Stimulated activated CD4-positive, alpha-beta T cell treated with anti-CD3 and anti-CD28 coated beads, Interleukin-1b, Interleukin-23, amount 100 ng/mL, for 48 hours (primary cell): ENCODE data around the gene PYGO1.
"Not testable (repeated sequence)": the region's sequence is repeated elsewhere in the genome, so short reads cannot be mapped to it uniquely, and the experiment has no call there.

Source experiments
- DNase-seq: peaks from one replicate; pipeline ENCODE4 v3.0.0-alpha.2; 2020

Gene PYGO1, protein sequence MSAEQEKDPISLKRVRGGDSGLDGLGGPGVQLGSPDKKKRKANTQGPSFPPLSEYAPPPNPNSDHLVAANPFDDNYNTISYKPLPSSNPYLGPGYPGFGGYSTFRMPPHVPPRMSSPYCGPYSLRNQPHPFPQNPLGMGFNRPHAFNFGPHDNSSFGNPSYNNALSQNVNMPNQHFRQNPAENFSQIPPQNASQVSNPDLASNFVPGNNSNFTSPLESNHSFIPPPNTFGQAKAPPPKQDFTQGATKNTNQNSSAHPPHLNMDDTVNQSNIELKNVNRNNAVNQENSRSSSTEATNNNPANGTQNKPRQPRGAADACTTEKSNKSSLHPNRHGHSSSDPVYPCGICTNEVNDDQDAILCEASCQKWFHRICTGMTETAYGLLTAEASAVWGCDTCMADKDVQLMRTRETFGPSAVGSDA

DNA sequence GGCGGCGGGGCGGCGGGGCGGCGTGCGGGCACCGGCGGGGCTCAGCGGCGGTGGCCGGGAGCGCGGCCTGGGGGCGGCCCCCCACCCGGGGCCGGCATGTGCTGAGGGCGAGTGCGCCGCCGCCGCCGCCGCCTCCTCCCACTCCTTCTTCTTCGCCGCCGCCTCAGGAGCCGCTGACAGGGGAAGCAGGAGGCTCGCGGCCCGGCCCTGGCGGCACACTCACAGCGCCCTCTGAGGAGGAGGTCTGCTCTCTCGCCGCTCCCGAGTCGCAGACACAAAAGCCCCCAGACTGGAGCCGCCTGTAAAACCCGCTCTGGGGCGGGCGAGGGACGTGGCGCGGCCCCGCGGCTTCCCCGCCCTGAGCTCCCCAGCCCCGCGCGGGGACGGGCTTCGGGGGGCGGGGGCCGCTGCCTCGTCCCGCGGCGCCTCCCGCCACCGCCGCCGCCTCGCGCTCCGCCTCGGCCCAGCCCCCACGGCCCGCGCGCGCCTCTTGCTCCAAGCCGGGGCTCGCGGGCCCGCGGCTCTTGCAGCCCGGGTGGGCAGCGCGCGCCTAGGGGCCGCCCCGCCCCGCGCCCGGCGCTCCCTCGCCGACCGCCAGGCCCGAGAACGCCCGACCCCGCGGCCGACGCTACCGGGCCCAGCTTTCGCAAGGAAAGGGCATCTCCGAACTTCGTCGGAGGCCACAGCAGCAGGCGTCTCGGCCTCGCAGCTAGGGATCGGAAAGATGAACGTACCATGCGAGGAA is at the start of gene PYGO1:
Gene PYGO1, minus strand, starts transcription at position 276 of the 745 bp plus-strand sequence. CDS start 462 bp downstream, outside the sequence.
- peak; percentile 28 for DNase-seq

DNA sequence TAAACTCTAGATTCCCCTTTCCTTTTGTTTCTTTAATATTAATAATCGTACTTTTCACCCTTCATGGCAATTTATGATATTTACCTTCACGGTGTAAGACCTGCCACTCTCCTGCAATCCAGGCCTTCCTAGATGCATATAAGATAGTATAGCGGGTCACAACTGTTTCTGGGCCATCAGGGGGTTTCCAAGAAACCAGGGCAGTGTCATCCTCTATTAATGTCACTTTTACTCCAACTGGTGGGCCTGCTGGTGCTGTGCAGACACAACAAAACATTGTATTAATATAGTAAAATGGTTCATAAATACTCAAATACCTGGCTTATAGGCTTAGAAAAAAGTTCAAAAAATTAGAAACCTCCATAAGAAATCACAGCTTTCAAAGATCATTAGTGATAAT is 48.9 kb upstream of the PYGO1 start:
- no peak for DNase-seq

DNA sequence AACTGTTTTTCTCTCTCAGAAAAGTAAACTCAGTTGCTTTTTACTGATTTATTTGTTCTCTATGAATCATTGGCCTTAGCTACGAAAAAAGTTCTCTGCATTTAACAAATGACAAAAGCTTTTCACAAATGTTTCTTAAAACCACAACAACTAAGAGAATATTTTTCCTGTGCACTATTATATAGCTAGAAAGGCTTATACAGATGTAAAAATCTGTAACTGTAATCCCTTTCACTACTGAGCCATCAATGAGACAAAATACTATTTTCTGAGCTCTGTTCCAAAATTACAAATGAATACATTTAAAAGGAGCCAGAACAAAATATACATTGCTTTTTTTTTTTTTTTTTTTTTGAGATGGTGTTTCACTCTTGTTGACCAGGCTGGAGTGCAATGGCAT is 45.6 kb upstream of the PYGO1 start:
- no peak for DNase-seq

DNA sequence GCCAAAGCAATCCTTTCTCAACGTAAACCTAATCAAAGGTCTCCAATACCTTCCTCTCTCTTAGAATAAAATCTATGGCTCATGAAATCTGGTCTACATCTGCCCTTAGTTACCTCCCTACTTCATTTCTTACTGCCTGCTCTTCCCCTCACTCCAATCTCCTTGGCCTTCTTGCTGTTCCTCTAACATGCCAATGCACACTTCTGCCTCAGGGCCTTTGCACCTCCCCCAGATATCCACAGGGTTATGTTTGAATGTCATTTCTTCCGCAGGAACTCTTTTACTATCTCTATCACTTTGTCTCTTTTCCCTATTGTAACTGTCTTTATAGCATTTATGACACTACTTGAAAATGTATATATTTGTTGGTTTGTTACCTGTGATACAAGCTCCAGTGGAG is 44.3 kb upstream of the PYGO1 start:
- DNase-seq, result no peak

DNA sequence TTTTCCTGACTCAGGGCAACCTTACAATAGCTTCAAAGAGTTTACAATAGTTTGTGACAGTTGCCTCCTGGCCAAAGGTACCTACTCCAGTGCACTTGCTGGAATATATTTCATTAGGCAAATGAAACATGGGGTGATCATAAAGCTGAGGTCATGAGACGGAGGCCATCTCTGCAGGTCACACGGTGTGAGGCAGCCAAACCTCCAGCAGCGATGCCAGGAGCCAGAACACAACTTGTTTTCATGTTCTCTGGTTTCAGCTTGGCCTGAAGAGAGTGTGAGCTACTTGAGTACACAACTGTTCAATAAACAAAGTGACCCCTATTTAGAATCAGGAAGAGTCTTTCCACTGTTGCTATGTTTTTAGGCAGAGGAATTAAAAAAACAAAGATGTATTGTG is 42.7 kb upstream of the PYGO1 start:
- DNase-seq, result no peak

DNA sequence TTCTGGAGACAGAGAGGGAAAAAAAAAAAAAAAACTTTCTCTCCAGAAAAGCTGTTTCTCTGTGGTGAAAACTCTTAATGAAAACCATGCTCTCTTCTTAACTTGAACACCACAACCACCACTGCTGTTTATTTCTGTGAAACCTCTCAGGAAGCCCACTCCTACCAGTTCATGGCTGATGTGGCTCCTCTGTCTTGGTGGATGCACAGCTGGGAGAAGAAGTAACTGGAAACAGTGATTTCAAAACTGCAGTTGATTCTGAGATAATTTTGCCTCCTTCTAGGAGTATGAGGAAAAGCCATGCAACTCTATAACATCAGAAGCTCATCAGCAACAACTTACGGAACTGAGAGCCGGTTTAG is 40.2 kb upstream of the PYGO1 start:
- DNase-seq, result no peak

DNA sequence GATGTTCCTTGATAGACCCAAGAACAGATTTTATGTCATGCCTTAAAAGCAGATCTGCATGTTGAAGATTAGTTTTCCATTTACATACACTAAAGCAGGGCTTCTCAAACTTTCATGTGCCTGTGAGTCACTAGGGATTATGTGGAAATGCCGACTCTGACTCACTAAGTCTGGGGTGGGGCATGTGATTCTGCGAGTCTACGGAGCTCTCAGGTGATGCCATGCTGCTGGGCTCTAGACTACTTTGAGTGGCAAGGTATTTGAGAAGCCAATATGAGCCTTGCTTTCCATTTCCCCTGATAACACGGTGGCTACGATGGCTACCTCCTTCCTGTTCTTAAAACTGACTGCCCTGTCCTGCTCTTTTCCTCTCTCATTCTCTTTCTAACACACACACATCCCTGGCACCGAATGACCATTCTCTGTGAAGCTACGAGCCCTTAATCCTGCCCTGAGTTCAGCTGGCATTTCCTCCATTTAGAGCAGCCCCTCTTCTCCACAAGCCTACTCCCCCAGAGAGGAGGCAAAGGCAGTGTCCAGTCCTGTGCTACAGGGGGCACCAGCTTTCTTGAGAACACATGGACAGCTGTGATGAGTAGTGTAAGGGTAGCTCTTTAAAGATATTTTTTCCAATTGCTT is 39.7 kb upstream of the PYGO1 start:
- DNase-seq, result no peak

DNA sequence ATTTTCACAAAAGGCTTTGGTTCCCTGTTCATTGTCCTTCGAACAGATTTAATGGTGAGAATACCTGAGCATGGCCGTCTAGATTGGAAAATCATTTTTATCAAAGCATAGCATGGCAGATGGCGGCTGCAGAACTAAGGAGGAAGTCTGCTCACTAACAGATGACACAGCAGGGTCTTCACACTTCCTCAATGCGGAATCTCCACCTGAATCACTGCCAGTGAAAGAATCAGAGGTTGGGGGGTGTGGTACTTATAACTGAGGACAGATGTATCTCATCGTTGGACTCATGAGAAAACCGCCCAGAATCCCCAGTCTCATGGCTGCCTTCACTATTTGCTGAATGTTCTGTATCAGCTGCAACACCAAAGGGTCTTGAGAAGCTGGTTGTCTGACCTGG is 31.6 kb upstream of the PYGO1 start:
- DNase-seq, result no peak

DNA sequence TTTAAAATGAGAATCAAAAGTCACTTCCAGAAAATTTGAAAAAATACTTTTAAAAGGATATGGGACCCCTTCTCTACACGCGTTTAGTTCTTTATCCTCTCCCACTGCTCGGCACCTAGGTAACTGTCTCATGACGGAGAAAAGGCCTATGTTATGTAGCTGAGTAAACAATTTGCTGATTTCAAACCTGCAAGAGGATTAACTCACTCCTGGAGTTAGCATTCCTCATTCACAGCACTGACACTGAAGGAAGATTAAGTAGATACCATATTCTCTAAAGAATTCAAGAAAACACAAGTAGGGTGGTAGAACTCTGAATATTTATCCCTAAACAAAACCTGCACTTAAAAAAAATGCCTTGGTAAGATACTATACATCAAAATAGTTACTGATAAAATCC is 30.2 kb upstream of the PYGO1 start:
- DNase-seq, result no peak

DNA sequence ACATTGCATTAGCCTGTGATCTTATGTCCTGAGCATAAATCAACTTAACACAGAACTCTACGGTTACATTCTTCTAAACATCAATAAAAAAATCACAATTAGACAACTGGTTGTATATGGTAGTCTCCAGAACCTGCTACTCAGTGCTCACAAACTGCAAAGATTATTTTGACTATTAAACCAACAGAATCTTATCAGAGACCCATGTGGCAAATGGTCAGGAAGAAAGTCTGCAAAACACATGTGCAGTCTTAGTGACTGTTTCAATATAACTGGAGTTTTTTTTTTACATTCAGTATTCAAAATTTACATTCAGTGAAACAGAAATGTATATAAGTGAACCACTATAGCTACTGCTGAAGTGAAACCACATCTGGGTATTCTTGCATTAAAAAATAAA is 27.3 kb upstream of the PYGO1 start:
- no peak for DNase-seq

DNA sequence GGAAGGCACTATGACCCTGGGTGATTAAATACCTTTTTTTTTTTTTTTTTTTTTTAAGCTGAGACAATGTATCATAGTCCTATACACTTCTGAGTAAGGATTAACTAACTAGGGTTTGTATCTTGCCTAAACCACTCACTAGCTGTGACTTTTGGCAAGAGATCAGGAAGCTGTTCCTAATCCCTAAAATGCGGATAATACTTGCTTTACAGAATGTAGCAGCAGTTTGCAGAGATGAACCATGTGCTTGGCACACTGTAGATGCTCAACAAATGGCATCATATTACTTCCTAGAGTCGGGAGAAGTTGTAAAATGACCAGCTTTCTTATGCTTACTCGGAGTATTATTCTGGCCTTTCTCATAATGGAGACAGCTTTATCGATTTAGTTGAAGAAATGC is 25.6 kb upstream of the PYGO1 start:
- DNase-seq, result no peak

DNA sequence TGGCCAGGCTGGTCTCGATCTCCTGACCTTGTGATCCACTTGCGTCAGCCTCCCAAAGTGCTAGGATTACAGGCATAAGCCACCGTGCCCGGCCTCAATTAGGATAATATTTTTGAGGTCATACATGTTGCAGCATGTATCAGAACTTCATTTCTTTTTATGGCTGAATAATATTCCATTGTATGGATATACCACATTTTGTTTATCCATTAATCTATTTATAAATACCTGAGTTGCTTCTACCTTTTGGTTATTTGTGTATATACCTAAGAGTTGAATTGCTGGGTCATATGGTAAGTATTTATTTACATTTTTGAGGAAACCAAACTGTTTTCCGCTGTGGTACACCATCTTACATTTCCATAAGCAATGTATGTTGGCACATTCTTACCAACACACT is 18.1 kb upstream of the PYGO1 start:
- no peak for DNase-seq

DNA sequence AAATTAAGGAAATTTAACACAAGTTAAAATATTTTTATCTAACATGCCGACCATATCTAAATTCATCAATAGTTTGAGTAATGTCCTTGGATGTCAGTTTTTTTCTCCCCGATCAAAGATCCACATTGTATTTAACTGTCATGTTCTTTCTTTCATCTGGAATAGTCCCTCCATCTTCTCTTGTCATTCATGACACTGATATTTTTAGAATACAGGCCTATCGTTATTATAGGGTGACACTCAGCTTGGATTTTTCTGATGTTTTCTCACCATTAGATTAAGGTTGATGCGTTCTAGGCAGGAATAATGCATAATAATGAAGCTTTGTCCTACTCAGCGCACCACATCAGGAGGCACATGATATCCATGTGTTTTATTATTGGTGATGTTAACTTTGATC is 13.2 kb upstream of the PYGO1 start:
- DNase-seq, result no peak

DNA sequence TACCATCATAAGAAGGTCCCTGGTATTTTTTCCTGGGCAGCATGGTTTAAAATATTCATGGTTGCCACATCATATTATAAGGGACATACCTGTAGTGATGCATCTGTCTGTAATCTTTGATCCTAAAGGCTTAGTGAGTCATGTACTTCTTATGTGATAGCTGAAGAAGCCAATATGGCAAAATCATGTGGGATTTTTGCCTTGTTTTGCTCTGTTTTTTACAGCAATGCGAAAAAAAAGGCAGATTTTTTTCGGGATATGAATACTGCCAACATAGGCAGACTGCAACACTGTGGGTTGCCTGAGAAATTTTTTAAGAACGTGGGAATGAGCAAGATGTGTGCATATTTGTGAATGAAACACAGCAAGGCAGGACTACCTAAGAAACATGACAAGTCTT is 11.3 kb upstream of the PYGO1 start:
- no peak for DNase-seq

DNA sequence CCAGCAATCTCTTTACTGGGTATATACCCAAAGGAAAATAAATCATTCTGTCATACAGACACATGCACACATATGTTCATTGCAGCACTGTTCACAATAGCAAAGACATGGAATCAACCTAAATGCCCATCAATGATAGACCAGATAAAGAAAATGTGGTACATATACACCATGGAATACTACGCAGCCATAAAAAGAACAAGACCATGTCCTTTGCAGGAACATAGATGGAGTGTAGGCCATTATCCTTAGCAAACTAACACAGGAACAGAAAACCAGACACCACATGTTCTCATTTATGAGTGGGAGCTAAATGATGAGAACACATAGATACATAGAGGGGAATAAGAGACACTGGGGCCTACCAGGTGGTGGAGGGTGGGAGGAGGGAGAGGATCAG is 4.9 kb upstream of the PYGO1 start:
- not testable (repeated sequence) for DNase-seq

DNA sequence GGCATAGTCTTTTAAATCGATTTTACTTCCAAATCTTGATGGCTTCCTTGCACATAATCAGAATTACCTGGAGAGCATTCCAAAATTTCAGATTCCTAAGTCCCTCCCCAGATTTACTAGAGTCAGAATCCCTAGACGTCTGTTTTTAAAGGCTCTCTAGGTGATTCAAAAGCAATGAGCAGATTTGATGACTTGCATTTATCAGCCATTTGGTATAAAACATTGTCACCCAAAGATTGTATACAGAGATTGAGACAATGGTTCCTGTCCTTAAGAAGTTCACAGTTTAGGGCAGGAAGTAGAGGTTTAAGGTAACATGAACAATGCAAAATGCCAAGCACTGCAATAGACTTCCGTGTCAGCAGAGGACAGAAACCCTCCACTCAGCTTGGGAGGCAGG is 2.6 kb upstream of the PYGO1 start:
- DNase-seq, result no peak

DNA sequence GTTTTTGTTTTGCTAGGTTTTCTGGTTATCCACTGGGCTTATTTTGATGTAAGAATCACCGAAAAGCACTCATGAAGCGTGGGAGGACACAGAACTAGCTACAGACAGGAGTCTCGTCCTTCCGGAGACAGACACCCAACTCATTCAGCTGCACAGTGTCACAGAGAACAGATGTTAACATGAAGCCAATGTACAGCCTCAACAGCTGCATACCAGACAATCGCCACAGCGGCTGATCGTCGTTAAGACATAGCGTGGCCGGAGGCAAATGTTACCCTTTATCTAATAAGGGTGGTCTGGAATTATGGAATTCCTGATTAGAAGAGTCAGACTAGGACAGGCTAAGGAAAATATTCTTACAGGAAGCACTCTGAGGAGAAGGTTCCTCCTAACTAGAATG is 1.1 kb upstream of the PYGO1 start:
- DNase-seq, result no peak

DNA sequence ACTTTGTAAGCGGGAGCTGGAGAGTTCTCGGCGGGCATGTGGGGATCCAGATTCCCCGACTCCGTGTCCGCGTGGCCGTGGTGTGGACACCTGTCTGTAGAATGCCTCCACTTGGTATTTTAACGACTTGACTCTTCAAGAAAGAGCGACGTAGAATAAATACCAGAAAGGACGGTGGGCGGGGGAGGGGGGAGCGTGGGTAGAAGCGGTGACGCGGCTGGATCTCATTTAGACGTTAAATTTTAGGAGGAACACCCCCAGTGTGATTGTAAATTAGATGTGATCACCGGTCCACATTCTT is 620 bp upstream of the PYGO1 start:
- no peak for DNase-seq

DNA sequence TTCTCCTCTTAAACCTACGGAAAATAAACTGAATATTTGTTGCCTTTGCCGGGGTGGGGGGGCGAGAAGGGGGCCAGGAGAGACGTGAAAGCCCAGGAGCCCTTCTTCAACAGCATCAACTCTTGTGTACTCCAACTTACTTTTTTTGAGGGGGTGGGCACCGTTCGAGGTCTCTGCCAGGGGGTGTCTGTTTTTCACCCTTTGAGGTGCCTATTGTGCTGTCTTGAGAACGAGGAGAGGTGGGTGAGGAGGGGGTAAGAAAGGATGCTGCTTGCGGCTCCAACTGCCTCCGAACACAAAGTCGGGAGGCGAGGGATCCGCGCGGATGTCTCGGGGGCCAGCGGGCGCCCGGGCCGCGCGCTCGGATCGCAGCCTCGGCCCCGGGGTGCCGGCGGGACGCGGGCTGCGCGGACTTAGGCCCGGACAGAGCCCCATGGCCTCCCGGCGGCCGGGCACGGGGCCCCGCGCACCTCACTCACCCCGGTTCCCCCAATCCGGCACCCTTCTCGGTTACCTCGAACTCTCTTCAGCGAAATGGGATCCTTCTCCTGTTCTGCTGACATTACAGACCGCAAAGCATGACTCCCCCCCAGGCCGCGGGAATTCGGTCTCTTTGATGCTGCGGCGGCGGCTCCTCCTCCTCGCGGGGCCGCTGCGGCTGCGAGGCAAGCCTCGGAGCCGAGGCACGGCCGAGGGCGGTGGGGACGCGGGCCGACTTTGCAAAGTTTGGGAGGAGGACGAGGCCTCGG is 650 bp downstream of the PYGO1 start:
- DNase-seq, result peak; percentile 4

DNA sequence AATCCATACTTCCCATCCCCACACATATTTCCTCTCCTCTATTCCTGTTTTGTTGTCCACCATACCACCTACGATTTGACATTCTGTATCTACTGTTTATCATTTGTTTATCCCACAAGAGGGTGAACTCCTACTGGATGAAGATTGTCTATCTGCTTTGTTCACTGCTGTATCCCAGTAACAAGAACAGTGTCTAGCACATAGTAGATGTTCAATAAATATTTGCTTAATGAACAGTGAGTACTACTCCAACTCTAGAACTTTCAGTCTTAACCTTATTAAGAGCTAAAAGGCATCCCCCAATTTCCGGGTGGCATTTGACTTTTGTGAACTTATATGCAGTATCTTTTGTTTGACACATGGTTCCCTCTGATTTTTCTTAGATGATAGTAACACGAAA is 1.3 kb downstream of the PYGO1 start:
- DNase-seq, result no peak

DNA sequence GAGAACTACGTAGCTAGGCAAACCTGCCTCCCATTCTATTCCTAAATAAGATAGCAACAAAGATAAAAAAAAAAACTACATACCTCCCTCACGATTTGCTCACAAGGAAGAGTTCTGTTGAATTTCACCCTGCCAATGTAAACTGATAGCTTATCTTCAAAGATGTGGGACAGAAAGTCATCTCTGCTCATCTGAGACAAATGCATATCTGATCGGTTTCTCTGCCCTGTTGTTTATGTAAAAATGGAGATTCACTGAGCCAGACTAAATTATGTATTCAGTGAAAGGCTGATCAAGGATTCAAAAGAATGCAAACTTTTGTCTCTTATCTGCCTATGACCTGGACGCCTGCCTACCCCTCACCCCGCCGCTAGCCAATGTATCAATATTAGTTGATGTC is 11.2 kb downstream of the PYGO1 start:
- no peak for DNase-seq

DNA sequence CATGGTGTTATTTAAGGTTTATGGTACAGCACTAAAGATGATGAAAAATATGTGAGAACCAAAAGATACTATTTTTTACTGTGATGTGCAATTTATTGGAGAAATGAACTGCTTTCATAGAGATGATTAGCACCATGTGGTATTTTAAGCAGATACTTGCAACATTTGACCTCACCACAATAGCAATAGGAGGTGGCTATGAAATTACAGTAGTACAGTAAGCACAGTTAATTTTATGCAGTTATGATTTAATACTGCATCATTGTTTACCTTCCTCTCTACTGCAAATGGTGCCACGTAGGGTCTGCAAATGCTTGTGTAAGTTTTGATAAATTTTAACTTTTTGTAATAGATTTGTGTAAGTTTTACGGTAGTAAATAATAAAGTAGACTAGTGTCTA is 14.0 kb downstream of the PYGO1 start:
- no peak for DNase-seq

DNA sequence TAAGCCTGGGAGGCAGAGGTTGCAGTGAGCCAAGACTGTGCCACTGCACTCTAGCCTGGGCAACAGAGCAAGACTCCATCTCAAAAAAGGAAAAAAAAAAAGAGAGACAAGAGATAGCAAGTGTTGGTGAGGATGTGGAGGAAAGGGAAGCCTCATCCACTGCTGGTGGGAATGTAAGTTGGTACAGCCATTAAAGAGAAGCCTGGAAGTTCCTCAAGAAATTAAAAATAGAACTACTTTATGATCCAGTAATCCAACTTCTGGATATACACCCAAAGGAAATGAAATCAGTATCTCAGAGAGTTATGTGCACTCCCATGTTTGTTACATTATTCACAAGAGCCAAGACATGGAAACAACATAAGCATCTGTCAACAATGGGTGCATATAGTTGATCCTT is 14.9 kb downstream of the PYGO1 start:
- DNase-seq, result no peak
